GM18861 (cell line): ENCODE data around the gene SLC2A3.
"Not testable (repeated sequence)": the region's sequence is repeated elsewhere in the genome, so short reads cannot be mapped to it uniquely, and the experiment has no call there.

Experiments
- ATAC-seq: cut with Tn5 transposase; IDR thresholded peaks from one replicate; pipeline ENCODE4 v1.9.1; 2021; ENCODE audit not compliant: unreplicated experiment

Gene SLC2A3

DNA sequence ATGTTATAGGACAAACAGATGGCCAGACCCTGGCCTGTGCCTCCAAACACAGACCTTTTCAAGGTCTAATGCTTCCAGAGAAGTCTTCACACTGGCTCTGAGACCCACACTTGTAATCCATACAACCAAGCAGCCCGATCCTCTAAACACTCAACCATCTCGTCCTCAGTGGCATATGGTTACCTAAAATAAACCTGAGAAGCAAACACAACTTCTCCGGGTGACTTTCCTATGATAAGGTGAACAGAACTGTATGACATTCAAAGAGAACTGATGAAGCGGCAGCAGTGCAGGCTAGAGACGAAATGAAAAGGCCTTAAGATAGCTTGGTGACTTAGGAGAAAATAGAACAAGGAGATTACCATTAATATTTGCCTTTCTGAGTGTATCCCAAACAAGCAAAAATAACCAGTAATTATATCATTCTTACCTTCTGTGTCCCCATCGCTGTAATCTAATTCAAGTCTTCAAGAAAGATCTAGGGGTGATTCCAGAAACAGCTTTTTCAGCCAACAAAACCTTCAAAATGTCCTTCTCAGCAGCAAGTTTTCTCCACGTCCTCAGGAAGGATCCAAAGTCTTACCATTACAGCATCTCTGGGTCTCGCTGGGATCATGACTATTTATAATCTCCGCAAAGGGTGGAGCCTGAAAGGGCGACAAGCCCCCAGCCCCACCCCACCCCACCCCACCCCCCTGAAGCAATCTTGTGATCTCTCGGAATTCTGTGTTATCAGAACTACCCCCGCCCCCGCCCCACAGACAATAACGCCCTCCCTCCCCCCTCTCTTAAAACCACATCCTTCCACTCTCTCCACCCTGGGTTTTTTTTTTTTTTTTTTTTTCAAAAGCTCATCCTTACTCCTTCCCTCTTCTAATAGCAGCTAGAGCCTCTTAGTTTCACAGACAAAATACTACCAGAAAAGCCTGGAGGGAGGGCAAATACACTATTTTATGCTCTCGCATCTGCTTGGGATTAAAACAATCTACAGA lies at the start of gene SLC2A3:
TSS of gene SLC2A3 (minus strand) at position 598 of the 992 bp plus-strand sequence. CDS start at position 445, 153 bp downstream.
- peak; percentile 45 for ATAC-seq

DNA sequence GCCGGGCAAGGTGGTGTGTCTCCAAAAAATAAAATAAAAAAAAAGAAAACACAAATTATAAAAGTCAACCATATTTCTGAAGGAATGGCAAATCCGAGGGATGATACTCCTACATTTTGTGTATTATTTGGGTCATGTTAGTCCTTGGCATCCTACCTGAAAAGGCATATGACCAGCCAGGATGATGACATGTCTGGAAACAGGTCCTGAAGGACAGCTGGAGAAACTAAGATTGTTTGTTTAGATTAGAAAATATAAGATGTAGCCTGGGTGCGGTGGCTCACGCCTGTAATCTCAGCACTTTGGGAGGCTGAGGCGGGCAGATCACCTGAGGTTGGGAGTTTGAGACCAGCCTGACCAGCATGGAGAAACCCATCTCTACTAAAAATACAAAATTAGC lies 48.9 kb upstream of the SLC2A3 start:
- no peak for ATAC-seq

DNA sequence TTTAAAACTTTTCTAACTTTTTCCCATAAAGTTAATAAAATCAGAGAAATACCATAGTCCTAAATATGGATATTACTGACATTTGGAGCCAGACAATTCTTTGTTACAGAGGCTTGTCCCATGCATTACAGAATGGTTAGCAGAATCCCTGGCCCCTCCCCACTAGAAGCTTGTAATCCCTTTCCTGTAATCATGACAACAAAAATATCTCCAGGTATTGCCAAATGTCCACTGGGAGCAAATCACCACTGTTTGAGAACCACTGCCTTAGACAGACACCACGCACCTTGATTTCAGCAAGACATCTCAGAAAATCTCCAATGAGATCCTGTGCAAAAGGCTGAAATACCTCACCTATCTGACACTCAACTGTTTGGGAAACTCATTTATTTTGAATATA lies 47.5 kb upstream of the SLC2A3 start:
- ATAC-seq = not testable (repeated sequence)

DNA sequence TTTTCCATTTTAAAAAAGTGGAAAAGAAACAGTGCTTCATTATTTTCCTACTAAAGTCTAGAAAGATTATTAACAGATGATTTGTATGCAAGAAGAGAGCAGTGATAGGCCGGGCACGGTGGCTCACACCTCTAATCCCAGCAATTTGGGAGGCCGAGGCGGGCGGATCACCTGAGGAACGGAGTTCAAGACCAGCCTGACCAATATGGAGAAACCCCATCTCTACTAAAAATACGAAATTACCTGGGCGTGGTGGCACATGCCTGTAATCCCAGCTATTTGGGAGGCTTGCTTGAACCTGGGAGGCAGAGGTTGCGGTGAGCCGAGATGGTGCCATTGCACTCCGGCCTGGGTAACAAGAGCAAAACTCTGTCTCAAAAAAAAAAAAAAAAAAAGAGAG lies 47.0 kb upstream of the SLC2A3 start:
- not testable (repeated sequence) for ATAC-seq

DNA sequence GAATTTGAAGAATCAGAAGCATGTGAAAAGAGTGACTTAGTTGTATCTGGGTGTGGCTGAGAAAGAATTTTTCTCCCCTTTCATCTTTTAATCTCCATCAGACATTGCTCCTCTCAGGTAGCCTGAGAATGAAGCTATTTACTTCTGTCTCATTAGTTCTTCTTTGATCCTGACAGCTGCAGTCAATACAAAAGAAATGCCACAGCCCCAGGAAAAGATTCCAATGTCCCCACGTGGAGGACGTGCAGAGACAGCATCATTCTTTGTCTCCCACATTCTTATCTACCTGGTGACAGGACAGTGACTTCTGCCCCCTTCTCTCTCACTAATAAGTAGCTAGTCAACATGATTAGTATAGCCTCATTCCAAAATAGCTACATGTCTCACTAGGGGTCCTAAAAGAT lies 46.3 kb upstream of the SLC2A3 start:
- not testable (repeated sequence) for ATAC-seq

DNA sequence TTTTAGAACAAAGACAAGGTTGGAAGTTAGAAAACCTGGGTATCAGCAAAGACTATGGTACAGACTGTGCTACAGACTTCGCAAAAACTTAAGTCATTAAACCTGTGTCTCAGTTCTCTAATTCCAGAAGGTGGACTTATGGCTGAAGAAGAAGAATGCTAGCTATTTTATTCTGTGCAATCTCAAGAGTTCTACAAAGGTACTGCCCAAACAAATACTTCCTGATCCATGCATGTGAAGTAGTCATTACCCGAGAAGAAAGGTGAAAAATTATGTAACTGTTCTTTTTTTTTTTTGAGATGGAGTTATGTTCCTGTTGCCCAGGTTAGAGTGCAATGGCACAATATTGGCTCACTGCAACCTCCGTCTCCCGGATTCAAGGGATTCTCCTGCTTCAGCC lies 45.5 kb upstream of the SLC2A3 start:
- ATAC-seq = no peak

DNA sequence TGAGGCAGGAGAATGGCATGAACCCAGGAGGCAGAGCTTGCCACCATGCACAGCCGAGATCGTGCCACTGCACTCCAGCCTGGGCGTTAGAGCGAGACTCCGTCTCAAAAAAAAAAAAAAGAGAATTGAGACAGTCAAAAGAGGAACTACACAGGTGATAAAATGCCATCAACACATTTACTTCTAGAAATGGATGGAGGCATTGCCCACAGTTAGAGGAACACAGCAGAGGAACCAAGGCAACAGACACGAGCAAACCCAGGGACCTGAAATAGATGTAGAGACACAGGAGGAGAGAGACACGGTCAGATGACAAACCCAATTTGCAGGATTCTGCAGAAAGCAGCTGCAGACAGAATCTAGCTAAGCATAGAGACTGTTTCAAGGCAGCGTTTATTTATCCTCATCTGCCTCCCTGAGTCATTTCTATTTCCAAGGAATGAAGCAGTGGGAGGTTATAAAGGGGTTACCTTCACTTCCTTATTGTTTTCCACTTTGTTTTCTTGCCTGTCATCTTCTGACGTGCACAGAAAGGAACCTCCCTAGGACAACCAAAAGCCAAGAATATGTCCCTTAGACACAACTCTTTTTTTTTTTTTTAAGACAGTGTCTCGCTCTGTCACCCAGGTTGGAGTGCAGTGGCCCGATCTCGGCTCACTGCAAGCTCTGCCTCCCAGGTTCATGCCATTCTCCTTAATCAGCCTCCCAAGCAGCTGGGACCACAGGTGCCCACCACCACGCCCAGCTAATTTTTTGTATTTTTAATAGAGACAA lies 41.6 kb upstream of the SLC2A3 start:
- ATAC-seq = peak; percentile 87

DNA sequence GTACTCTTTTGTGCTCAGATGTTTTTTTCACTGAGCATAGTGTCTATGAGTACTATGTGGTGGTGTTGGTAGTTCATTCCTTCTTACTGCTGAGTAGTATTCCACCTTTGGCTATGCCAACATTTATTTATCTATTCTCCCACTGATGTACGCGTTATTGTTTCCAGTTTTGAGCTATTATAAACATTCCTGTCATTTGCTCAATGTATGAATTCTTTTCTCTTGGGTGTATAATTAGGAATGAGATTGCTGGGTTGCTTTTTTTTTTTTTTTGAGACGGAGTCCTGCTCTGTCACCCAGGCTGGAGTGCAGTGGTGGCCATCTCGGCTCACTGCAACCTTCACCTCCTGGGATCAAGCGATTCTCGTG lies 37.5 kb upstream of the SLC2A3 start:
- no peak for ATAC-seq

DNA sequence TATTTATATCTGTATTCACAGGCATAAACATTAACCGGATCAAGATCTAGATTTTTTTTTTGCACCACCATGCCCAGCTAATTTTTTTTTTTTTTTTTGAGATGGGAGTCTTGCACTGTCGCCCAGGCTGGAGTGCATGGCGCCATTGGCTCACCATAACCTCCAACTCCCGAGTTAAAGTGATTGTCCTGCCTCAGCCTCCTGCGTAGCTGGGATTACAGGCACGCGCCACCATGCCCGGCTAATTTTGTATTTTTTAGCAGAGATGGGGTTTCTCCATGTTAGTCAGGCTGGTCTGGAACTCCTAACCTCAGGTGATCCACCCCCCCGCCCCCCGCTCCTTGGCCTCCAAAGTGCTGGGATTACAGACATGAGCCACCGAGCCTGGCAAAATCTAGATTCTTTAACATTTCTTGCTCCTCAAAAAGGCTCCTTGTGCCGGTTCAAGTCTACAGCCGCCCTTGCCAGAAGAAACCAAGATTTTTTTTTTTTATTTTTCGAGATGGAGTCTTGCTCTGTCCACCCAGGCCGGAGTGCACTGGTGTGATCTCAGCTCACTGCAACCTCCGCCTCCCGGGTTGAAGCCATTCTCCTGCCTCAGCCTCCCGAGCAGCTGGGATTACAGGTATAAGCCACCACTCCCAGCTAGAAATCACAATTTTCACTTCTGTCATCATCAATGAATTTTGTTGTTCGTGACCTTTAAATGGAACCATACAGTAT lies 36.9 kb upstream of the SLC2A3 start:
- no peak for ATAC-seq

DNA sequence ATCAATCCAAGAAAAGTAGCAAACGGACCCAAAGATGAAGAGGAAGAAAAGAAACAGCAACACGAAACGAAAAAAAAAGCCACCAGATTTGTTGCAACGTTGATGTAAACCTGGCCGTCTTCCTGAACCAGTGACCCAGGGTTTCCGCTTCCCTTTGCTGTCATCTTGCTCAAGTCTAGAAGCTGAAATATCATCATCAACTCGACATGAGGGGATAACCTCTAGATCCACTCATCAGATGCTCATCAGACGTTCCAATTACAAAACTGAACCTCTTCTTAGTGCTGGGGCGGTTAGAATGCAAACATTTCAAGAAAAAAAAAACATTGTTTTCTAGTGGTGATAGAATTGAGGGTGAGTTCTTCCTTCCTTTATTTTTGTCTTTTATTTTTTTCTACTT lies 36.3 kb upstream of the SLC2A3 start:
- ATAC-seq = not testable (repeated sequence)

DNA sequence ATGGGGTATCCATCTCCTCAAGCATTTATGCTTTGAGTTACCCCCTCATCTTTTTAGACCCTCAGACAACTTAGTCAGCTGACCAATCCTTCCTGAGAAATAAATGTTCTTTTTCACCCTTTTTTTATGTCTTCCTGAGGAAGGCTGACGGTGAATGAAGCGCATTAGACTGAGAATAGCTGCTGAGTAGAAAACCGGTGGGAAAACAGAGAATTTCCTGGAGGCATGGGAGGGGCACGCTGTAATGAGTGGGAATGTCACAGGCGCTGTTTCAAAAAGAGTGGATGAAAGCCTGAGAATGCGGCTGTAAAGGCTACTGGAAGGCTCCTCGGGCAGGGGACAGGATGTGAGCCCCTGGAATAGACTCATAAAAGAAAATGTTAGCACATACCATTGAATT lies 35.8 kb upstream of the SLC2A3 start:
- not testable (repeated sequence) for ATAC-seq

DNA sequence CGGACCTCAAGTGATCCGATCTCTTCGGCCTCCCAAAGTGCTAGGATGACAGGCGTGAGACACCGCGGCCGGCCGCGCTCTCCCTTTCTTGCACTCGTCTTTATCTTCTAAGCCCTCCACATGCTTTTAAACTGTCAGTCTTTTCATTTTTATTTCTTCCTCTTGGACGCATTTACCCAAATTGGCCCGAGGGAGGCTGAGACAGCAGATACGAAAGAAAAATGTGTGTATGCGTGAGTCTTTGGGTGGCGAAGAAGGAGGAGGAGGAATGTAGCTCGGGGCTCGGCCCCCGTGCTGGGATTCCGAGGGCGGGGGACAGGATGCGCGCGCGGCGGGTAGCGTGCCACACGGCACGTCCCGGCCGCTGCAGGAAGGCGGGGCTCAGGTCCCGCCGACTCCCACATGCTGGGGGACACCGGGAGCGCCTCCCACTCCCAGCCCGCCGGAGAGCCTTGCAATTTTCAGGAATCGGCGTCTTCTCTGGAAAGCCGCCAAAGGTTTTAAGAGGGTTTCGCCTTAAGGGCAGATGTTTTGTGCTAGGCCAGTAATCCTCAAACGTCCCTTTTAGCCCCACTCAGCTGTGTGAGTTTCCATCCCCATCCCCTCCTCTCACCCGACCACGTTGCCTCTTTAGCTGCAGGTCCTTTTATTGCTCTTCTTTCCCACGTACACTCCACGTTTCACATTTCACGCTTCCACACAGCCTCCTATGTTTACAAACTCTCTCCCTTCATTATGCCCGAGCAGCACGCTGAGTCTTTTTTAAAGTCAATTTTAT lies 34.7 kb upstream of the SLC2A3 start:
- peak; percentile 93 for ATAC-seq

DNA sequence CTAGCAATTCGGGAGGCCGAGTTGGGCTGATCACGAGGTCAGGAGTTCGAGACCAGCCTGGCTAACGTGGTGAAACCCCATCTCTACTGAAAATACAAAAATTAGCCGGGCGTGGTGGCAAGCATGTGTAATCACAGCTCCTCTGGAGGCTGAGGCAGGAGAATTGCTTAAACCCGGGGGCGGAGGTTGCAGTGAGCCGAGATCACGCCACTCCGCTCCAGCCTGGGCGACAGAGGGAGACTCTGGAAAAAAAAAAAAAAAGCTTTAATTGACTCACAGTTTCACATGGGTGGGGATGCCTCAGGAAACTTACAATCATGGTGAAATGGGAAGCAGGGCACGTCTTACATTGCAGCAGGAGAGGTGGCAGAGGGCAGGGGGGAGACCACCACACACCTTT lies 30.6 kb upstream of the SLC2A3 start:
- ATAC-seq = no peak

DNA sequence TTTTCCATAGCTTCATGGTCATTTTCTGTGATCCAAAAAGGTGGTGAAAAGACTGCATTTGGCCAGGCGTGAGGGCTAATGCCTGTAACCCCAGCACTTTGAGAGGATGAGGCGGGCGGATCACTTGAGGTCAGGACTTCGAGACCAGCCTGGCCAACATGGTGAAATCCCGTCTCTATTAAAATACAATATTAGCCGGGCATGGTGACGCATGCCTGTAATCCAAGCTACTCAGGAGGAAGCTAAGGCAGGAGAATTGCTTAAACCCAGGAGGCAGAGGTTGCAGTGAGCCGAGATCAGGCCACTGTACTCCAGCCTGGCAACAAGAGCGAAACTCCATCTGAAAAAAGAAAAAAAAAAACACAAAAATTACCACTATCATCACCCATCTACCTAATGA lies 28.7 kb upstream of the SLC2A3 start:
- not testable (repeated sequence) for ATAC-seq

DNA sequence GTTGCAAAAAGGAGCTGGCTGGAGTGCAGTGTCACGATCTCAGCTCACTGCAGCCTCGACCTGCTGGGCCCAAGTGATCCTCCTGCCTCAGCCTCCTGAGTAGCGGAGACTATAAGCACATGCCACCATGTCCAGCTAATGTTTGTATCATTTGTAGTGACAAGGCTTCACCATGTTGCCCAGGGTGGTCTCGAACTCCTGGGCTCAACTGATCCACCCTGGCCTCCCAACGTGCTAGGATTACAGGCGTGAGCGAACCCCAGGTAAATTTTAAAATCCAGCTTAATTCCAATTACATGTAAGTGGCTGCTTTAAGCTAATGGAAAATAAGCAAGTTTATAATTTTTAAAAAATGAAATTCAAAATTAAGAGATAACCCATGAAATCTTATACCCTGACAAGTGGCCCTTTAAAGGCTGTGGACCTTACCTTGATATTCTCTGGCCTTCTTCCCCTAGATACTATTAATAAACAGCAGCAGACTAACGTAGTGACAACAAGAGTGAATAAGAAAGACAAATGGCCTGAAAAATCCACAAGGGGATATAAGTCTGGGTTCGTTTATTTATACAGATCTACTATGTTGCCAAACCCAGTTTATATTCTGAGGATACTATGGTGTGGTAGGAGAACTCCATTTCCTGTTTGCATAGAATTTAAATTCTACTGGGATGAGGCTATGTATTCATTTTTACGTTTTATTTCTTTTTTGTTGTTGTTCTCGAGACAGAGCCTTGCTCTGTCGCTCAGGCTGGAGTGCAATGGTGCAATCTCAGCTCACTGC lies 25.6 kb upstream of the SLC2A3 start:
- no peak for ATAC-seq

DNA sequence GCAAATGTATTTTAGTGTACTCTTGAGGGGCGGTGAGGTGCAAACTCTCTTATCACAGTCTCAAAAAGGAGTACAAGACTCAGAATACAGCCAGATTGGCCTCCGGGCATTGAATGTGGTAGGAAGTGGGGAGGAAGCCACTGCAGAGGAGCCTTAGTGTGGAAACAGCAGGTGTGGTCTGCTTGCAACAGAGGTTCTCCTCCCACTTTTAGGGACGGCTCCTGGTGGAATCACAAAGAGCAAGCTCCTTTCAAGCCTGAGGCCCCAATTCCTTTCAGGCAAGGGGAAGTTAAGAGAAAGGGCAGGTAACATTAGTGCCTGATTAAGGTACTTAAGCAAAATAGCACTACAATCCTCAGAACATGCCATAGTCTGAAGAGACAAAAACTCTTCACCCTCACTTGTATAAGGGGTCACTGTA lies 23.7 kb upstream of the SLC2A3 start:
- no peak for ATAC-seq

DNA sequence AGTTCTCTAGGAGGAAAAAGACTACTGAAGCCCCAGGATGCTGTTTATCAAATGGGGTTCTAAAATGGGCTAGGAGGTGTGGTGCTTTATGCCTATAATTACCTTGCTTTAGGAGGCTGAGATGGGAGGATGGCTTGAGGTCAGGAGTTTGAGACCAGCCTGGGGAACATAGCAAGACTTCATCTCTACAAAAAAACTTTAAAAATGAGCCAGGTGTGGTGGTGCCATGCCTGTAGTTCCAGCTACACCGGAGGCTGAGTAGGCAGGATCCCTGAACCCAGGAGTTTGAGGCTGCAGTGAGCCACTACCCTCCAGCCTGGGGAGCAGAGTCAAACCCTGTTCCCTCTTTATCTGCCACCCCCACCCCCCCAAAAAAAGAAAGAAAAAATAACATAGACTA lies 23.3 kb upstream of the SLC2A3 start:
- no peak for ATAC-seq

DNA sequence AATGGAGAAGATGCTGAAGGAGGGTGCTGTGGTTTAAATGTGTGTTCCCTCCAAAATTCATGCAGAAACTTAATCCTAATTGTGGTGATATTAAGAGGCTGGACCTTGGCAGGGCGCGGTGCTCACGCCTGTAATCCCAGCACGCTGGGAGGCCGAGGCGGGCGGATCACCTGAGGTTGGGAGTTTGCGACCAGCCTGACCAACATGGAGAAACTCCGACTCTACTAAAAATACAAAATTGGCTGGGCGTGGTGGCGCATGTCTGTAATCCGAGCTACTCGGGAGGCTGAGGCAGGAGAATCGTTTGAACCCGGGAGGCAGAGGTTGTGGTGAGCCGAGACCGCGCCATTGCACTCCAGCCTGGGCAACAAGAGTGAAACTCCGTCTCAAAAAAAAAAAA lies 18.9 kb upstream of the SLC2A3 start:
- ATAC-seq = not testable (repeated sequence)

DNA sequence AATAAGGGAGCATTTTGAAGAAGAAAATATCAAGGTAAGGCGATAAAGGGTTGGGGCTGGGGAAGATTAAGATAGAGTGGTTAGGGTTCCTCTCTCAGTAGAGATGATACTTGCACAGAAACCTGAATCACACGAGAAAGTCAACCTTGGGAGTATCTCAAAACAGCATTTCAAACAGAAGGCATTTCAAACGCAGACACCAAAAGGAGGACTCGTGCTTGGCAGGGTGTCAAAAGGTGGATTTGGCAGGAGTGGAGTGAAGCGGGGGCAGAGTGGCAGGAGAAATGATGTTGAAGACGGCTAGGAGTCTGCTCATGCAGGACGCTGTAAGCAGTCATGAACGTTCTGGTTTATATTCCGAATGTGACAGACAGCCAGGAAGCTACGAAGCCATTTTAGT lies 18.4 kb upstream of the SLC2A3 start:
- not testable (repeated sequence) for ATAC-seq

DNA sequence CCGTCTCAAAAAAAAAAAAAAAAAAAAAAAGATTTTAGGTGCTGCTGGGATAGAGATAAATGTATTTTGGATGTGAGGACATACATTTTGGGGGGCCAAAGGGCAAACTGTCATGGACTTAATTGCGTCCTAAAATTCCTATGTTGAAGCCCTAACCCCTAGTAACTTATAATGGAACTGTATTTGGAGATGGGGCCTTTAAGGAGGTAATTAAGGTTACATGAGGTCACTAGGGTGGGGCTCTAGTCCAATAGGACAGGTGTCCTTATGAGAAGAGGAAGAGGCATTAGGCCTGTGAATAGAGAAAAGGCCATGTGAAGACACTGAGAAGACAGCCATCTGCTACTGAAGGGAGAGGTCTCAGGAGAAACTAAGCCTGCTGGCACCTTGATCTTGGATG lies 17.9 kb upstream of the SLC2A3 start:
- not testable (repeated sequence) for ATAC-seq
